ENCODE data around the gene PDGFC. TPM values are rescaled to one million over a fixed set of nuclear protein-coding genes. Genes with fewer than 3 reads are reported as not detected.

PDGFC gene
- total RNA-seq, 1 donor from 2014 or later, result 26.8 TPM

DNA sequence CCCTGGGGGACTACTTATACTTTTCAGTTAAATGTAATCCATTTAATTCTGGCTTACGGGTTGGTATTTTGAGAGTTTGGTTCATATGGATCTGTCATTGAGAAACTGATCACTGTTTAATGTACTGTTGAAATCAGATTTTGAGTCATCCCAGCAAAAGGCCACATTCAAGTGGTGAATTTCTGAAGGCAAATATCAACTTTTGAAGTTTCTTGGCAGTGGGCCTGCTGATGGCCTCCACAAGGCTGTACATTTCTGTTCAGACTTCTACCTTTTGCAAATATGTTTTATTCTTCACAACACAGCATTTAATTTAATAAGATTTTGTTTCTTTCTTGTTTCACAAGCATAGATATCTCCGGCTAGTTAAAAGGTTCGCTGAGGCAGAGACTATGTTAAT is 138.7 kb downstream of the PDGFC start:
- no peak for DNase-seq (ENCODE audit: low spot score)

- no peak for DNase-seq (ENCODE audit: low spot score)
Measured at GRCh38 chr4:156830351-156830750, 141.2 kb downstream of the PDGFC start.

- DNase-seq (ENCODE audit: low spot score), result no peak
Measured at GRCh38 chr4:156829201-156829873, 142.3 kb downstream of the PDGFC start.

GRCh38 chr4:156827519-156827918 is 144.1 kb downstream of the PDGFC start:
- no peak for DNase-seq (ENCODE audit: low spot score)

- no peak for DNase-seq (ENCODE audit: low spot score)
Measured at GRCh38 chr4:156825074-156825473, 146.5 kb downstream of the PDGFC start.

- DNase-seq (ENCODE audit: low spot score), result no peak
Measured at GRCh38 chr4:156824451-156825060, 147.0 kb downstream of the PDGFC start.

- no peak for DNase-seq (ENCODE audit: low spot score)
Measured at GRCh38 chr4:156820931-156821330, 150.7 kb downstream of the PDGFC start.

DNA sequence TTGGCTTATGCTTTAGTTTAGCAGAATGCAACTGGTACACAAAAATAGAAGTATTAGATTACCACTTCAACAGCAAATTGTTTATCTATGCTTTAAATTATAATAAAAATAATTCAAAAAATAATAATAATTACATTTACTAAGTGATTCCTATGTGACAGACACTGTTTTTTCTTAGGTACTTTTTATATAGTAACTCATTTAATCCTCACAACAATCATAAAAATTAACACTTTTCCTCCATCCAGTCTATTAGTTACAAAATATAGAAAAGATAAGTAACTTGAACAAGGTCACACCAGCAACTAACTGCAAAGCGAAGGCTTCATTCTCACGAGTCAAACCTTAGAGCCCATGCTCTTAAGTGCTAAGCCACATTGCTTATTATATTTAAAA is 155.2 kb downstream of the PDGFC start:
- DNase-seq (ENCODE audit: low spot score), result no peak

DNA sequence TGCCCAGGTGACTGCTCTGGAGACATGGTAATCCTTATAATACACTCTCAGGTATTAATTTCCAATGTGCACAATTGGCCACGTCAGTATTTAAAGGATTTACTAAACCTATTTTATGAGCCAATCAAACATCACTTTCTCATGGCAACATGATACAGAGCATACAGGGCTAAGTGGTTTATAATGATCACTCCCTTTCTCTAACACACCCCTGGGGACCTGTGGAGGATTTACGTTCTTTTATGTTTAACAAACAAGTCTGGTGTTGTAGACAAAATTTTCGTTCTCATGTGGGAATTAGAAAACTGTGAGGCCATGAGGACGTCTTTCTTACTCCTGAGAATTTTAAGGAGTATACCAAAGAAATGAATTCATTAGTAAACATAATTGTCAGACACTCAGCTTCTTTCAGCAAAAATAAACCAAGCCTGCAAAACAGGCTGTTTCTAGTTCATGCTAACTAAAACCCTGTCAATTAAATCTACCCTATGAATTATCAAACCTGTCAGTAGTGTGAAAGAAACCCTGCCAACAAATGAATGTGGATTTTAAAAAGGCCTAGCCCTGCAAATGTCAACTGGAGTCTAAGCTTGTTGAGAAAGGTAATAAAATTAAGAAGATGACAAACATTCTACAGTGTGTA is 155.8 kb downstream of the PDGFC start:
- no peak for DNase-seq (ENCODE audit: low spot score)

- DNase-seq (ENCODE audit: low spot score), result no peak
Measured at GRCh38 chr4:156811963-156812362, 159.6 kb downstream of the PDGFC start.

DNA sequence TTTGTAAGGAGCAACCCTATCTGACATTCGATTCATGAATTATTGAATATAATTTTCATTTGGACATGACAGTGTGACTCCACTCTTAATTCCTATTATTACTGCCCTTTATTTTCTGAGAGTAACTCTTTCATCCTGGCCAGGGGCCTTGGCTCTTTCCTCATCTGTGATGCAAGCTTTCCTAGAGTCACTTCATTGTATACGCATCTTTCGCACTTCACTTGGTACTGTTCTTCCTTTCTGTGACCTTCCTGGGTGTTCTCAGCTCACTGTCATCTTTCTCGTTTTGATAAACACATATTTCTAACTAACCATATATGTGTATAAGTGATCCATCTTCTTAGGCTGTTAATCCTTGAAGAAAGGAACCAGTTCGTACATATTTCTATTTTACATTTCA is 160.3 kb downstream of the PDGFC start:
- DNase-seq (ENCODE audit: low spot score), result no peak

GRCh38 chr4:156805696-156806095 is 165.9 kb downstream of the PDGFC start:
- DNase-seq (ENCODE audit: low spot score), result no peak

GRCh38 chr4:156803056-156803455 is 168.5 kb downstream of the PDGFC start:
- no peak for DNase-seq (ENCODE audit: low spot score)

DNA sequence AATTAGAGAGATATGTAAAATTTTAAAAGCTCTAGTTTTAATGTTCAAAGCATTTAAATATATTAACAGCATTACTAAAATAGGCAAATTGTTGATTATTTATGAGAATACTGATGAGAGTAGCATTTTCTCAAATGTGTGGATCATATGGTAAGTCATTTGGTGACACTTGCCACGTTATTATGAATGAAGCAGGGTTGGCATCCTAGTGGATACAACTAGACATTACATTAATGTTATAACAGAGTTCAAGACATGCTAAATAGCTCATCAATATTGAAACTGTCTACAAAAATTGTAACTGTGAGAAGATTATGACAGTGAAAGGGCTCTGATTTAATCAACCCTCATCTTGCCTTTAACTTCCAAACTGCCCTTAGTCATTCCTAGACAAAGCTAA is 171.1 kb downstream of the PDGFC start:
- no peak for DNase-seq (ENCODE audit: low spot score)

DNA sequence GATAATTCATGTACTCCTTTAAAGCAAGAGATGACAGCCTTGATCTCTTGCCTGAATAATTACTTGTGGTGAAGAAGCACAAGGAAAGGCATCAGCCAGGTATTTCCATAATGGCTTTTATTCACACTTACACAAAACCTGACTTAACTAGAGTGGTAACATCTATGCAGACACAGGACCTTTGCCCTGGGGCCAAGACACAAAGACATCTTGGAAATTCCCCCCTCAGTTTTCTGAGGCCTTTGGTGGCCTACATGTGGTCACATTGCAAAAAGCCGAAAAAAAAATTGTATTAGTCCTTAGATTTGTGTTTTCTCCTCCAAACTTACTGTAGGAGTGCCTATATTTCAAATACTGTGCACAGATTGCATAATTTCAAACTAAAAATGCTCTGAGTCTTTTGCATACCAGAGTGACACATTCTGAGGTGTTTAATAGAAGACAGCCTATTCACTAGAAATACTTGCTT is 172.4 kb downstream of the PDGFC start:
- DNase-seq (ENCODE audit: low spot score), result no peak

GRCh38 chr4:156798438-156798837 is 173.2 kb downstream of the PDGFC start:
- DNase-seq (ENCODE audit: low spot score), result no peak

DNA sequence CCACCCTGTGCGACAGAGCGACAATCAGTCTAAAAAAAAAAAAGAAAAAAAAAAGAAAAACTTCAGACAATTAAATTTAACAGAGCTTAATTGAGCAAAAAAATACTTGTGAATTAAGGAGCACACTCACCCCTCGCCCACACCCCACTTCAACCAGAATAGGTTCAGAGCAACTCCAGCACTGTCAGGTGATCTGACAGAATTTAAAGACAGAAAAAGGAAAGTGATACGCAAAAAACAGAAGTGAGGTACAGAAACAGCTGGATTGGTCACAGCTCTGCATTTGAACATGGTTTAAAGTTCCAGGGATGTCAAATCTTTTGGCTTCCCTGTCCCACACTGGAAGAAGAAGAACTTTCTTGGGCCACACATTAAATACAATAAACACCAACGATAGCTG is 174.4 kb downstream of the PDGFC start:
- DNase-seq (ENCODE audit: low spot score), result no peak

- DNase-seq (ENCODE audit: low spot score), result no peak
Measured at GRCh38 chr4:156795727-156796126, 175.9 kb downstream of the PDGFC start.

DNA sequence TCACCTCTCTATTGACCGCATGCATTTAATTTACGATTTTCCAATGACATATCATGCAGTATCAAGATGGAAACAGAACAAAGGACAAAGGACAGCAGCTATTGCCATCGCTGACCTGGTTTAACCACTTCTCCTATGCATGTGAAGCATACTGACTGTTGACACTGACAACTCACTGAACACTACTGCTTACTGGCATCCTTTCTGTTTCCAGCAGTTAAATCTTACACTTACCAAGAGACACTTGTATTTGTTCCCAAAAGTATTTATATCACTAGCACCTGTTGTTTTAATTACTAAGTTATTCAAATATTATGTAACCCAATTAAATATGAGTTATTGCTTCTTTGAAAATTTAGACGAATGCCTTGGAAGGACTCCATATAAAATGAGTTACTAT is 176.7 kb downstream of the PDGFC start:
- DNase-seq (ENCODE audit: low spot score), result no peak

DNA sequence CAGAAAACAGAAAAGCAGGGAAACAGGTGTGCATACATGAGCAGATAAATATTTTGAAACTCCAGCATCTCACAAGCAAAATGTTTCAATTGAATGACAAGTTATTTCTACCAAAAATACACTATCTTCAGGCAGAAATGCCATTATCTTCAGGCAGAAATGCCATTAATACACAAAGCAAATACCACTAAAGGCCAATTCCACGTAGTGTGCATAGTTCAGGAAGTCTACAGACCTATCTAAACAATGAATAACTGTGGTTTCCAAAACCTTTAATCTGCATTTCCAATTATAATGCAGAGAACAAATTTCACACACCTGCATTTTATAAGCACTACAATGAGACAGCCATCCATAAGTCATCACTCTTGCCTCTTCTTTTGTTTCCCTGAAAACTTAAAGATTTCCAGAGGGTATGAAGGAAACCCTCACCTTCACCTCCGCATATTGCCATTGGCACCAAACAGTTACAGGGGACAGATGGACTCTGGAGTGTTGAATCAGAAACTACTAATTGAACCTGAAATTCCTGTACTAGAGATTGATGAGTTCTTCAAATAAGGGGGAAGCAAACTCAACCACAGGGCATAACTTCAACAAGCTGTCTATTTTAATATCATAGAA is 179.0 kb downstream of the PDGFC start:
- DNase-seq (ENCODE audit: low spot score), result no peak

- DNase-seq (ENCODE audit: low spot score), result no peak
Measured at GRCh38 chr4:156790866-156791265, 180.7 kb downstream of the PDGFC start.

DNA sequence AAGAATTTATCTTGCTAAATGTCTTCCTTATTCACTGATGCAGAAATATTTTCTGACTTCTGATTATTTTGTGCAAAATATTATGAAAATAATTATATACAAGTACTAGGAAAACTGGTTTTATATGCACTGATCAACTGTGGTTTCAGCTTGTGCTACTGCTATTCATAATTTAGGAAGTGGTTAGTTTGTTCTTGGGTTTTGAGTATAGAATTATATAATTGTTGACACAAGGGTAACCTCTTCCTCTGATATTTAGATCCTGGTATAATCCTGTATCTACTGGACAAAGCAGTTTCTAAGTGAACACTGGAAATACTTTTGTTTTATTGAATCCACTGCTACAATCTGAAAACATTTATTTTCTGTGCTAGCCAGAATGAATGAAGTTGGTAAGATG is 182.8 kb downstream of the PDGFC start:
- DNase-seq (ENCODE audit: low spot score), result no peak

Data from mesenteric fat pad (tissue), 1 donor.